Measurements from ENCODE around the gene MICA. TPM values are rescaled to one million over a fixed set of nuclear protein-coding genes. Genes with fewer than 3 reads are reported as not detected.

The MICA gene
- total and polyA plus RNA-seq, 2 experiments from 2014 or later = 36.9 to 42.6 TPM

DNA sequence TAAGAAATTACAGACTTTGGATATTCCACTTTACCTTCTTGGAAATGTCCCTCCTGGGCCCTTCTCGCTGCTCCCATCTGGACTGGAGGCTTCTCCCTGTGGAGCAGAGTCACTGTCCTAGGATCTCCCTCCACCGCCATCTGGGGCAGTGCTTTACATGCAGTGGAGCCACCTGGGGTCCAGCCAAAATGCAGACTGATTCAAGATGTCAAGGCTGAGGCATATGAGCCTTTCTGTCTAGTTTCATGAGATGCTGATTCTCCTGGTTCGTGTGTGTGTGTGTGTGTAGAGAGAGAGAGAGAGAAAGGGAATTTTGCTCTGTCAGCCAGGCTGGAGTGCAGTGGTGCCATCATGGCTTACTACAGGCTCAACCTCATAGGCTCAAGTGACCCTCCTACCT lies 14.9 kb downstream of the MICA start:
- no peak overlapping the region for H2AFZ ChIP-seq
- H3K27ac ChIP-seq = no peak overlapping the region
- 52 to 55% methylated on average over 3 of the region's 3 CpGs for WGBS, 2 experiments (ENCODE audit: low coverage in 1 of 2, low lambda C conversion rate in 2 of 2, missing lambda C conversion rate in 2 of 2)
- H3K27me3 ChIP-seq (replicated peaks; ENCODE audit: insufficient read depth) = no peaks in the 10 kb centered on the region
- TF ChIP-seq EZH2phosphoT487 (IDR thresholded peaks at IDR 0.05; ENCODE audit: insufficient read depth, low read depth) (no peak), EZH2 (IDR thresholded peaks at IDR 0.05; ENCODE audit: insufficient read depth, poor library complexity, severe bottlenecking) (no peak)
- no peak overlapping the region for H3K4me3 ChIP-seq
- peaks cover 10% of the 10 kb centered on the region for H3K79me2 ChIP-seq (ENCODE audit: insufficient read depth)
- H3K36me3 ChIP-seq (ENCODE audit: low read depth) = peaks cover 28% of the 10 kb centered on the region
- no peak overlapping the region for H3K9ac ChIP-seq
- H3K4me1 ChIP-seq (ENCODE audit: insufficient read depth) = no peaks in the 10 kb centered on the region
- no peaks in the 10 kb centered on the region for H3K9me3 ChIP-seq (ENCODE audit: low read depth)
- H3K9me2 ChIP-seq (ENCODE audit: insufficient read depth) = no peaks in the 10 kb centered on the region
- no peak for DNase-seq
- H3F3A ChIP-seq (ENCODE audit: insufficient read depth) = peaks cover 34% of the 10 kb centered on the region
- in situ Hi-C loops (cut with MboI) = no loop called here
- H4K20me1 ChIP-seq (ENCODE audit: insufficient read depth) = no peaks in the 10 kb centered on the region
- no peak overlapping the region for H3K4me2 ChIP-seq (ENCODE audit: unreplicated experiment)

DNA sequence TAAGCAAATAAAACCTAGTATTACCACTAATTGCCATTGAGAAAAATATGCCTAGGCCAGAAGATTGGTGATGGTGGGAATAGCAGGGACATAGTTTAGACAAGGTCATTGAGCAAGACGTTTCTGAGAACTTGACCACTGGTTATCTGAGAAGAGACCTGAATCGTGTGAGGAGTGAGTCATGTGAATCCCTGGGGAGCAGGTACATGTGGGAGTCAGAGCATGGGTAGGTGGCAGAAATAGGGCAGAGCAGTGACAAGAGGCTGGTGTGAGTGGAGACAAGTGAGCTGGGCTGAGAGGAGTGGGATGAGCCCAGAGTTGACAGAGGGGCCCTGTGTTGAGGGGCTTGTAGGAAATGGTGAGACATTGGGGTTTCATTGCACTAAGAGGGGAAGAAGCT lies 16.4 kb downstream of the MICA start:
- Histone ChIP-seq H3K4me1 (ENCODE audit: insufficient read depth) (no peaks in the 10 kb centered on the region), H3K9me2 (ENCODE audit: insufficient read depth) (no peaks in the 10 kb centered on the region), H3K27me3 (replicated peaks; ENCODE audit: insufficient read depth) (no peaks in the 10 kb centered on the region), H3K79me2 (ENCODE audit: insufficient read depth) (no peaks in the 10 kb centered on the region; the same call in 1 of the 2 replicates), H3K36me3 (ENCODE audit: low read depth) (peaks cover 20% of the 10 kb centered on the region), H3K4me3 (no peak overlapping the region), H4K20me1 (ENCODE audit: insufficient read depth) (no peaks in the 10 kb centered on the region), H2AFZ (no peak overlapping the region), H3K9me3 (ENCODE audit: low read depth) (no peaks in the 10 kb centered on the region), H3K27ac (no peak overlapping the region), H3K4me2 (ENCODE audit: unreplicated experiment) (no peak overlapping the region), H3F3A (ENCODE audit: insufficient read depth) (peaks cover 39% of the 10 kb centered on the region), H3K9ac (no peak overlapping the region)
- WGBS, 2 experiments (ENCODE audit: low coverage in 1 of 2, low lambda C conversion rate in 2 of 2, missing lambda C conversion rate in 2 of 2) = 40 to 58% methylated on average over 2 of the region's 2 CpGs
- TF ChIP-seq EZH2 (IDR thresholded peaks at IDR 0.05; ENCODE audit: insufficient read depth, poor library complexity, severe bottlenecking) (no peak), EZH2phosphoT487 (IDR thresholded peaks at IDR 0.05; ENCODE audit: insufficient read depth, low read depth) (no peak)
- in situ Hi-C loops (cut with MboI) = no loop called here
- DNase-seq = no peak

DNA sequence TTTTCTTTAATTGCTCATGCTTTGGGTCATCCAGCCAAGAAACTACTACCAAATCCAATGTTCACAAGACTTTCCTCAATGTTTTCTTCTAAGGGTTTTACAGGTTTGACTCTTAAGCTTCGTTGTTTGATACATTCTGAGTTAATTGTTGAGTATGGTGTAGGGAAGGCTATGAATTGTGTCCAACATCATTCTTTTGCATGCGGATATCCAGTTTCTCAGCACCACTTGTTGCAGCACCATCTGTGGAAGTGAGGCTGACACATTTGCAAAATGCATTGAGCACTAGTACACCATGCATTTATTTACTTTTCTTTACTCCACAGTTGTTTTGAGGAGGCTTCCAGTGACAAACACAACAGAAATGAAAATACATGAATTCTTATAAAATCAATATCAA lies 17.2 kb downstream of the MICA start:
- H3K9ac ChIP-seq = no peak overlapping the region
- no peaks in the 10 kb centered on the region for H3K9me2 ChIP-seq (ENCODE audit: insufficient read depth)
- no peaks in the 10 kb centered on the region for H3K27me3 ChIP-seq (replicated peaks; ENCODE audit: insufficient read depth)
- in situ Hi-C loops (cut with MboI) = no loop called here
- H3K4me2 ChIP-seq (ENCODE audit: unreplicated experiment) = no peak overlapping the region
- no peaks in the 10 kb centered on the region; the same call in 1 of the 2 replicates for H3K79me2 ChIP-seq (ENCODE audit: insufficient read depth)
- no peaks in the 10 kb centered on the region for H4K20me1 ChIP-seq (ENCODE audit: insufficient read depth)
- H2AFZ ChIP-seq = no peak overlapping the region
- no peak for DNase-seq
- no peak overlapping the region for H3K27ac ChIP-seq
- WGBS, 2 experiments (ENCODE audit: low coverage in 1 of 2, low lambda C conversion rate in 2 of 2, missing lambda C conversion rate in 2 of 2) = 88% methylated on average over 2 of the region's 2 CpGs
- peaks cover 42% of the 10 kb centered on the region for H3F3A ChIP-seq (ENCODE audit: insufficient read depth)
- H3K36me3 ChIP-seq (ENCODE audit: low read depth) = peaks cover 16% of the 10 kb centered on the region
- no peak for TF ChIP-seq EZH2phosphoT487 (IDR thresholded peaks at IDR 0.05; ENCODE audit: insufficient read depth, low read depth)
- no peak for TF ChIP-seq EZH2 (IDR thresholded peaks at IDR 0.05; ENCODE audit: insufficient read depth, poor library complexity, severe bottlenecking)
- no peak overlapping the region for H3K4me3 ChIP-seq
- no peaks in the 10 kb centered on the region for H3K4me1 ChIP-seq (ENCODE audit: insufficient read depth)
- H3K9me3 ChIP-seq (ENCODE audit: low read depth) = no peaks in the 10 kb centered on the region

DNA sequence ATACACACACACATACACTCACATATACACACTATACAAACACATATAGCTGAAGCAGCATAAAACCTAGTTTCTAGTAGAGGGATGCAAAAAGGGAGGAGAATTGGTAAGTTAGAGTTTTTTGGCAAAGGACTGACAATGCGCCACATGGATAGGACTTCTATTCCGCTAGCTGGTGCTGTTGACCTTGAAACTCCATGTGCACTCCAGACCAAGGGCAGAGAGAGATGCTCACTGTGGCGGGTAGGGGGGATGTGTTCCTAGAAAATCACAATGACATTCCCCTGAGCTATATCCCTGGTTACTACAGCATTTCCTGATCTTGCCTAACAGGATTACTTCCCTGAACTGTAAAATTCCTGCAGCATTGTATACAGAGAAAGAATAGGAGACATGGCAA lies 19.2 kb downstream of the MICA start:
- Histone ChIP-seq H3K27ac (no peak overlapping the region), H3K27me3 (replicated peaks; ENCODE audit: insufficient read depth) (no peaks in the 10 kb centered on the region), H3K9me3 (ENCODE audit: low read depth) (no peaks in the 10 kb centered on the region), H3K36me3 (ENCODE audit: low read depth) (no peaks in the 10 kb centered on the region; the same call in 1 of the 2 replicates), H3K4me3 (no peak overlapping the region), H3K9ac (no peak overlapping the region), H2AFZ (no peak overlapping the region), H3K4me1 (ENCODE audit: insufficient read depth) (no peaks in the 10 kb centered on the region), H4K20me1 (ENCODE audit: insufficient read depth) (no peaks in the 10 kb centered on the region), H3F3A (ENCODE audit: insufficient read depth) (peaks cover 47% of the 10 kb centered on the region), H3K4me2 (ENCODE audit: unreplicated experiment) (no peak overlapping the region), H3K79me2 (ENCODE audit: insufficient read depth) (no peaks in the 10 kb centered on the region), H3K9me2 (ENCODE audit: insufficient read depth) (no peaks in the 10 kb centered on the region)
- in situ Hi-C loops (cut with MboI) = no loop called here
- 56 to 64% methylated on average over 3 of the region's 3 CpGs for WGBS, 2 experiments (ENCODE audit: low coverage in 1 of 2, low lambda C conversion rate in 2 of 2, missing lambda C conversion rate in 2 of 2)
- DNase-seq = no peak
- TF ChIP-seq EZH2phosphoT487 (IDR thresholded peaks at IDR 0.05; ENCODE audit: insufficient read depth, low read depth) (no peak), EZH2 (IDR thresholded peaks at IDR 0.05; ENCODE audit: insufficient read depth, poor library complexity, severe bottlenecking) (no peak)

DNA sequence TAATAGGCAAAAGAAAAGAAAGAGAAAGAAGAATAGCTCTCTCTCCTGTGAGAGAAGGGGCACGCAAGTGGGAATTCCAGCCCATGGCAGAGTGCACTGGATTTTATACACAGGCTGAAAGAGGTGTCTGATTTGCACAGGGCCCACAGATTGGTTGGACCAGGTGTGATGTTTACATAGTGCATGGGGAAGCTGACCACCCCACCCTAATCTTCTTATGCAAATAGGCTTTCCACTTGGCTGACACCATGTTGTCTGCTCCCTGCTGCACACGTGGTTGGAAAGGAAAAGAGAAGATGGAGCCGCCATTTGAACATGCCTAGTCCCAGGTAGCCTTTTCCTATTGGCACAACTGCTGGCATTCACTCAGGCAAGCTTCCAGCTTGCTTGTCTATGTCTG lies 20.2 kb downstream of the MICA start:
- TF ChIP-seq EZH2phosphoT487 (IDR thresholded peaks at IDR 0.05; ENCODE audit: insufficient read depth, low read depth) = no peak
- TF ChIP-seq EZH2 (IDR thresholded peaks at IDR 0.05; ENCODE audit: insufficient read depth, poor library complexity, severe bottlenecking) = no peak

More for the DNA sequence above, 20.2 kb downstream of the MICA start:
- Histone ChIP-seq H3K4me2 (ENCODE audit: unreplicated experiment) (no peak overlapping the region), H3K4me1 (ENCODE audit: insufficient read depth) (no peaks in the 10 kb centered on the region), H3K27me3 (replicated peaks; ENCODE audit: insufficient read depth) (no peaks in the 10 kb centered on the region), H4K20me1 (ENCODE audit: insufficient read depth) (no peaks in the 10 kb centered on the region), H3K9ac (no peak overlapping the region), H3K9me3 (ENCODE audit: low read depth) (no peaks in the 10 kb centered on the region), H3K9me2 (ENCODE audit: insufficient read depth) (no peaks in the 10 kb centered on the region), H3K27ac (no peak overlapping the region), H2AFZ (no peak overlapping the region), H3K36me3 (ENCODE audit: low read depth) (no peaks in the 10 kb centered on the region), H3K79me2 (ENCODE audit: insufficient read depth) (no peaks in the 10 kb centered on the region), H3F3A (ENCODE audit: insufficient read depth) (peaks cover 47% of the 10 kb centered on the region), H3K4me3 (no peak overlapping the region)
- no peak for DNase-seq
- WGBS, 2 experiments (ENCODE audit: low coverage in 1 of 2, low lambda C conversion rate in 2 of 2, missing lambda C conversion rate in 2 of 2) = 61 to 65% methylated on average over 3 of the region's 3 CpGs
- in situ Hi-C loops (cut with MboI) = no loop called here
